Hepatocyte (in vitro differentiated cells): ENCODE results near the gene IL34.

Experiments used
- EZH2 ChIP-seq: fragments of 200-600 bp; sonication (generic); IDR thresholded peaks from 2 replicates; pipeline ENCODE4 v1.6.1; 2016; ENCODE audit warnings: antibody characterized with exemption, mild to moderate bottlenecking, borderline replicate concordance
- TF ChIP-seq, protein P1 (sequence below): fragments of 200-600 bp; sonication (generic); IDR thresholded peaks from 2 replicates; pipeline ENCODE4 v1.5.1; 2016; ENCODE audit warnings: antibody characterized with exemption, mild to moderate bottlenecking; ENCODE audit not compliant: poor library complexity

DNA sequence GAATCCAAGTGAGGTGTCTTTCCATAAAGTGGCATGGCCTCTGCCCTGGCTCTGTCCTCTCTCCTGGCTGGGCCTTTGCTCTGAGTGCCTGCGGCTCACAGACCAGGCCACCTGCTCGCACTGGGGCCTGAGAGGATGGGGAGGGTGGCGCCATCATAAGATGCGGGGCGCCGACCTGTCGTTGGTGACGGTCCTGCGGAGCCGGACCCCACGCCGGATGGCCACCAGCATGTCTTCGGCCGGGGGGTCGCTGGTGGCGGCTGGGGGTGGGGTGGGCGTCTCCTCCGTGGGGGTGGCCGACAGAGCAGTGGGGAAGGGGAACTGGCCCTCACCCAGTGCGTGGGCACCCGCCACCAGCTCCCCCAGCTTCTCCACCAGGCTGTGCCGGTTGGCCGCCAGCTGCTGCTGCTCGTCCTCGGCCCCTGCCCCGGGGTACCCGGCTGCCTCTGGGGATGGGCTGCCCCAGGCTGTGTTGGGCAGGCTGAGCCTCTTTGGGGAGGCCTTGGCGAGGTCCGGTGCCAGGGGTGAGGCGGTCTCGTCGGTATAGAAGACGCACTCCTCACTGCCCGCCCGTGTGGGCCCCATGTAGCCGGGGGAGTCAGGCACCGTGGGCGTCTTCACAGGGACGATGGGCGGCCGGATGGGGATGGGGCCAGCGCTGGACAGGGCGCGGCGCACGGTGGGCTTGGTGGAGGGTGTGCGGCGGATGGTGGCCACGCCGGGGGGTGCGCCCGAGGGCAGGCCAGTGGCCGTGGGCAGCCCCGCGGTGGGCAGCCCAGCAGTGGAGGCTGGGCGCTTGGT lies 17.4 kb downstream of the IL34 start:
- TF ChIP-seq, protein P1, sequence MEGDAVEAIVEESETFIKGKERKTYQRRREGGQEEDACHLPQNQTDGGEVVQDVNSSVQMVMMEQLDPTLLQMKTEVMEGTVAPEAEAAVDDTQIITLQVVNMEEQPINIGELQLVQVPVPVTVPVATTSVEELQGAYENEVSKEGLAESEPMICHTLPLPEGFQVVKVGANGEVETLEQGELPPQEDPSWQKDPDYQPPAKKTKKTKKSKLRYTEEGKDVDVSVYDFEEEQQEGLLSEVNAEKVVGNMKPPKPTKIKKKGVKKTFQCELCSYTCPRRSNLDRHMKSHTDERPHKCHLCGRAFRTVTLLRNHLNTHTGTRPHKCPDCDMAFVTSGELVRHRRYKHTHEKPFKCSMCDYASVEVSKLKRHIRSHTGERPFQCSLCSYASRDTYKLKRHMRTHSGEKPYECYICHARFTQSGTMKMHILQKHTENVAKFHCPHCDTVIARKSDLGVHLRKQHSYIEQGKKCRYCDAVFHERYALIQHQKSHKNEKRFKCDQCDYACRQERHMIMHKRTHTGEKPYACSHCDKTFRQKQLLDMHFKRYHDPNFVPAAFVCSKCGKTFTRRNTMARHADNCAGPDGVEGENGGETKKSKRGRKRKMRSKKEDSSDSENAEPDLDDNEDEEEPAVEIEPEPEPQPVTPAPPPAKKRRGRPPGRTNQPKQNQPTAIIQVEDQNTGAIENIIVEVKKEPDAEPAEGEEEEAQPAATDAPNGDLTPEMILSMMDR, result no peak
- no peak for TF ChIP-seq EZH2
